H9 (cell line): ENCODE results near the gene ARVCF. TPM values are rescaled to one million over a fixed set of nuclear protein-coding genes. Genes with fewer than 3 reads are reported as not detected.

Source experiments
- DNase-seq: peaks from one replicate; pipeline ENCODE4 v3.0.0-alpha.2; 2017
- H2AFZ ChIP-seq: one replicate; pipeline ENCODE4 v1.6.1; 2013; ENCODE audit warnings: mild to moderate bottlenecking, low read length, control low read depth, moderate library complexity
- H2AK5ac ChIP-seq: 2 replicates; pipeline ENCODE4 v1.6.1; 2013; ENCODE audit warnings: low read length, control low read depth, mixed read lengths; ENCODE audit not compliant: insufficient read length
- H2BK120ac ChIP-seq: one replicate; pipeline ENCODE4 v1.6.1; 2013; ENCODE audit warnings: low read depth, mild to moderate bottlenecking, low read length, control low read depth, inconsistent platforms; ENCODE audit not compliant: poor library complexity, severe bottlenecking
- H2BK12ac ChIP-seq: 2 replicates; pipeline ENCODE4 v1.6.1; 2013; ENCODE audit warnings: low read length, control low read depth, mixed read lengths, low read depth; ENCODE audit not compliant: insufficient read length
- H2BK15ac ChIP-seq: 2 replicates; pipeline ENCODE4 v1.6.1; 2013; ENCODE audit warnings: low read depth, low read length, control low read depth
- H2BK20ac ChIP-seq: one replicate; pipeline ENCODE4 v1.6.1; 2013; ENCODE audit warnings: low read depth, mild to moderate bottlenecking, low read length, control low read depth, inconsistent platforms; ENCODE audit not compliant: poor library complexity, severe bottlenecking
- H2BK5ac ChIP-seq: 2 replicates; pipeline ENCODE4 v1.6.1; 2013; ENCODE audit warnings: low read length, control low read depth, mixed read lengths; ENCODE audit not compliant: insufficient read length
- H3K14ac ChIP-seq: 2 replicates; pipeline ENCODE4 v1.6.1; 2013; ENCODE audit warnings: low read length, control low read depth; ENCODE audit not compliant: insufficient read depth
- H3K18ac ChIP-seq: 2 replicates; pipeline ENCODE4 v1.6.1; 2013; ENCODE audit warnings: low read depth, mild to moderate bottlenecking, mixed read lengths, low read length, control low read depth; ENCODE audit not compliant: insufficient read length
- H3K23ac ChIP-seq: 2 replicates; pipeline ENCODE4 v1.6.1; 2013; ENCODE audit warnings: low read length, control low read depth, mixed read lengths, low read depth; ENCODE audit not compliant: insufficient read length
- H3K23me2 ChIP-seq: 2 replicates; pipeline ENCODE4 v1.6.1; 2013; ENCODE audit warnings: low read depth, mild to moderate bottlenecking, mixed read lengths, low read length, control low read depth; ENCODE audit not compliant: insufficient read length, poor library complexity, severe bottlenecking
- H3K27ac ChIP-seq: 2 replicates; pipeline ENCODE4 v1.5.1; 2013; ENCODE audit warnings: low read length, control low read depth, mixed read lengths, low read depth; ENCODE audit not compliant: insufficient read length
- H3K27me3 ChIP-seq: 2 replicates; pipeline ENCODE4 v1.6.1; 2013; ENCODE audit warnings: low read length, control low read depth, inconsistent platforms; ENCODE audit not compliant: insufficient read depth
- H3K4ac ChIP-seq: 2 replicates; pipeline ENCODE4 v1.6.1; 2013; ENCODE audit warnings: low read depth, mild to moderate bottlenecking, control low read depth, inconsistent platforms, low read length, moderate library complexity
- H3K4me1 ChIP-seq: 2 replicates; pipeline ENCODE4 v1.6.1; 2013; ENCODE audit warnings: low read length, control low read depth, inconsistent platforms; ENCODE audit not compliant: insufficient read depth
- H3K4me2 ChIP-seq: 2 replicates; pipeline ENCODE4 v1.6.1; 2013; ENCODE audit warnings: low read length, control low read depth, mixed read lengths; ENCODE audit not compliant: insufficient read length, insufficient read depth
- H3K56ac ChIP-seq: 2 replicates; pipeline ENCODE4 v1.6.1; 2013; ENCODE audit warnings: low read depth, mild to moderate bottlenecking, mixed read lengths, low read length, control low read depth; ENCODE audit not compliant: insufficient read length
- H3K79me1 ChIP-seq: 2 replicates; pipeline ENCODE4 v1.6.1; 2013; ENCODE audit warnings: low read depth, mild to moderate bottlenecking, moderate library complexity, low read length, control low read depth, inconsistent platforms; ENCODE audit not compliant: insufficient read depth, poor library complexity, severe bottlenecking
- H3K79me2 ChIP-seq: 2 replicates; pipeline ENCODE4 v1.6.1; 2013; ENCODE audit warnings: low read length, control low read depth, inconsistent platforms; ENCODE audit not compliant: insufficient read depth
- H3K9ac ChIP-seq: 2 replicates; pipeline ENCODE4 v1.6.1; 2013; ENCODE audit warnings: low read length, control low read depth, mixed read lengths; ENCODE audit not compliant: insufficient read length; ENCODE audit errors: extremely low read depth
- H3K9me3 ChIP-seq: one replicate; pipeline ENCODE4 v1.6.1; 2013; ENCODE audit warnings: low read depth, low read length, inconsistent platforms; ENCODE audit not compliant: control insufficient read depth
- H3T11ph ChIP-seq: one replicate; pipeline ENCODE4 v1.6.1; 2013; ENCODE audit warnings: mild to moderate bottlenecking, low read length, control low read depth, inconsistent platforms
- H4K20me1 ChIP-seq: one replicate; pipeline ENCODE4 v1.6.1; 2013; ENCODE audit not compliant: control insufficient read depth, insufficient read length, insufficient read depth
- H4K5ac ChIP-seq: 2 replicates; pipeline ENCODE4 v1.6.1; 2013; ENCODE audit warnings: low read depth, mild to moderate bottlenecking, mixed read lengths, low read length, control low read depth; ENCODE audit not compliant: insufficient read length
- H4K8ac ChIP-seq: replicated peaks from 2 replicates; pipeline ENCODE4 v1.6.1; 2013; ENCODE audit warnings: low read length, control low read depth, mixed read lengths, low read depth; ENCODE audit not compliant: insufficient read length
- H4K91ac ChIP-seq: 2 replicates; pipeline ENCODE4 v1.6.1; 2013; ENCODE audit warnings: low read depth, mild to moderate bottlenecking, moderate library complexity, mixed read lengths, low read length, control low read depth; ENCODE audit not compliant: insufficient read length
- H3K27ac Mint-ChIP-seq, 3 experiments: 2 replicates in 2 of 3; 3 replicates in 1 of 3; pipeline ENCODE4 v1.8.0; 2020 to 2021; ENCODE audit warnings: mixed read lengths in 3 of 3, mild to moderate bottlenecking in 1 of 3, moderate library complexity in 1 of 3
- H3K27me3 Mint-ChIP-seq: 2 replicates; pipeline ENCODE4 v1.8.0; 2021; ENCODE audit warnings: low read depth, mild to moderate bottlenecking, moderate library complexity, mixed read lengths
- H3K36me3 Mint-ChIP-seq, 3 experiments: 2 replicates in 2 of 3; 3 replicates in 1 of 3; pipeline ENCODE4 v1.8.0; 2020 to 2021; ENCODE audit warnings: low read depth in 3 of 3, mixed read lengths in 3 of 3; ENCODE audit not compliant: insufficient read depth in 1 of 3
- H3K4me1 Mint-ChIP-seq, 2 experiments: 2 replicates each; pipeline ENCODE4 v1.8.0; 2020; ENCODE audit warnings: mixed read lengths in 2 of 2
- H3K4me3 Mint-ChIP-seq, 2 experiments: 2 replicates in 1 of 2; 3 replicates in 1 of 2; pipeline ENCODE4 v1.8.0; 2020 to 2021; ENCODE audit warnings: mild to moderate bottlenecking in 2 of 2, mixed read lengths in 2 of 2, moderate library complexity in 1 of 2
- H3K9me3 Mint-ChIP-seq, 2 experiments: 2 replicates in 1 of 2; 3 replicates in 1 of 2; pipeline ENCODE4 v1.8.0; 2020; ENCODE audit warnings: mild to moderate bottlenecking in 2 of 2, mixed read lengths in 2 of 2, moderate library complexity in 1 of 2
- WGBS: extraction: QIAGEN DNeasy Blood & Tissue Kit; methylation state at CpG from one replicate; pipeline ENCODE4 v1.1.7; 2013; ENCODE audit warnings: missing lambda C conversion rate, low lambda C conversion rate, mixed read lengths; ENCODE audit not compliant: insufficient read length; ENCODE audit errors: extremely low coverage; 5-methylcytosine and 5-hydroxymethylcytosine counted together
- total RNA-seq: library from RNA; stranded (reverse); gene quantifications from 2 replicates; pipeline ENCODE4 v1.2.1, GENCODE V29; 2021
- TF ChIP-seq, protein P1 (sequence below): fragments of 200-600 bp; sonication (generic); conservative IDR thresholded peaks from 3 replicates; pipeline ENCODE4 v1.8.0; 2021; ENCODE audit warnings: antibody characterized with exemption, mild to moderate bottlenecking

Gene ARVCF
- total RNA-seq, 1 experiment from 2014 or later, result 40.7 TPM

DNA sequence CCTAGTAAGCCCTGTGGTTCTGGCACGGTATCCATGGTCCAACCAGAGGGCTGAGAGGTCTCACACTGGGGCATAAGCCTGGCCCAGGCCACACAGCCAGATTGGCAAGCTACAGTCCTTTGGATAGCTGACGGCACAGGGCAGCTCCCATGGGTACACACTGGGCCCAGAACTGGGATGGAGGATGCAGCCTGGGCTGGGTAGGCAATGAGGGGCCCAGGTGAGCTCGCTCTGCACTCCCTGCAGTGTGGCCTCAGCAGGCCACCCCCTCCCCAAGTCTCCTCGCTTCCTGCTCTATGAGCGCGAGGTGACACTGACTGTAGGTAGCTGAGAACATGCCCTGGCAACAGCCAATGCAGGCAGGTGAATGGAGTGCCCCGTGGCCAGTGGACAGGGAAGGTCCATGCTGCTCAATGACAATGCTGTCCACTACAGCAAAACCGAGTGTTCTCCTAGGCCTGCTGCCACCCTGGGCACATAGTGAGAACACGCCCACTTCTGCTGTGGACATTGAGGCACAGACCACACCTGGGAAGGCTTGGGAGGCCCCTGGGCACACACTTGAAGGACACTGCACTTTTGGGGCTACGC is 3.8 kb downstream of the ARVCF start:
- H3K27me3 Mint-ChIP-seq, result peaks cover 26% of the 10 kb centered on the region
- peaks cover 0 to 2% (median 0%) of the 10 kb centered on the region in 3 experiments; a peak in 3 of 7 replicates for H3K36me3 Mint-ChIP-seq
- H3T11ph ChIP-seq, result no peak overlapping the region
- WGBS, result no CpG with 5 or more reads among the region's 10 CpGs
- H2BK120ac ChIP-seq, result no peak overlapping the region
- H2BK5ac ChIP-seq, result no peak overlapping the region
- H4K5ac ChIP-seq, result no peak overlapping the region
- H2AFZ ChIP-seq, result no peak overlapping the region
- no peak overlapping the region for H3K4me3 Mint-ChIP-seq
- H3K9ac ChIP-seq, result no peak overlapping the region
- no peak overlapping the region for H3K27ac ChIP-seq
- no peak overlapping the region for H4K91ac ChIP-seq
- H3K4ac ChIP-seq, result no peak overlapping the region
- H3K9me3 Mint-ChIP-seq, result no peaks in the 10 kb centered on the region
- no peak overlapping the region for H3K14ac ChIP-seq
- peaks cover 3 to 6% of the 10 kb centered on the region in 2 experiments for H3K4me1 Mint-ChIP-seq
- no peaks in the 10 kb centered on the region for H4K20me1 ChIP-seq
- no peaks in the 10 kb centered on the region for H3K4me1 ChIP-seq
- no peak overlapping the region for H2AK5ac ChIP-seq
- no peak overlapping the region for H3K4me2 ChIP-seq
- peaks cover 10% of the 10 kb centered on the region for H3K27me3 ChIP-seq
- no peak overlapping the region for H3K18ac ChIP-seq
- no peak overlapping the region for H3K23ac ChIP-seq
- H3K79me2 ChIP-seq, result no peaks in the 10 kb centered on the region
- DNase-seq, result no peak
- TF ChIP-seq, protein P1, sequence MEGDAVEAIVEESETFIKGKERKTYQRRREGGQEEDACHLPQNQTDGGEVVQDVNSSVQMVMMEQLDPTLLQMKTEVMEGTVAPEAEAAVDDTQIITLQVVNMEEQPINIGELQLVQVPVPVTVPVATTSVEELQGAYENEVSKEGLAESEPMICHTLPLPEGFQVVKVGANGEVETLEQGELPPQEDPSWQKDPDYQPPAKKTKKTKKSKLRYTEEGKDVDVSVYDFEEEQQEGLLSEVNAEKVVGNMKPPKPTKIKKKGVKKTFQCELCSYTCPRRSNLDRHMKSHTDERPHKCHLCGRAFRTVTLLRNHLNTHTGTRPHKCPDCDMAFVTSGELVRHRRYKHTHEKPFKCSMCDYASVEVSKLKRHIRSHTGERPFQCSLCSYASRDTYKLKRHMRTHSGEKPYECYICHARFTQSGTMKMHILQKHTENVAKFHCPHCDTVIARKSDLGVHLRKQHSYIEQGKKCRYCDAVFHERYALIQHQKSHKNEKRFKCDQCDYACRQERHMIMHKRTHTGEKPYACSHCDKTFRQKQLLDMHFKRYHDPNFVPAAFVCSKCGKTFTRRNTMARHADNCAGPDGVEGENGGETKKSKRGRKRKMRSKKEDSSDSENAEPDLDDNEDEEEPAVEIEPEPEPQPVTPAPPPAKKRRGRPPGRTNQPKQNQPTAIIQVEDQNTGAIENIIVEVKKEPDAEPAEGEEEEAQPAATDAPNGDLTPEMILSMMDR, result no peak
- no peaks in the 10 kb centered on the region for H3K79me1 ChIP-seq
- H3K27ac Mint-ChIP-seq, result no peak overlapping the region
- no peak overlapping the region for H2BK20ac ChIP-seq
- H2BK12ac ChIP-seq, result no peak overlapping the region
- no peak overlapping the region for H4K8ac ChIP-seq
- H3K23me2 ChIP-seq, result peaks cover 8% of the 10 kb centered on the region
- no peaks in the 10 kb centered on the region for H3K9me3 ChIP-seq
- H2BK15ac ChIP-seq, result no peak overlapping the region
- H3K56ac ChIP-seq, result no peak overlapping the region
